Stomach (tissue), 4 donors: Measurements from ENCODE around the gene CBR4.

Source experiments
- EP300 ChIP-seq: sonication (generic); formaldehyde crosslinking; IDR thresholded peaks from one replicate; pipeline ENCODE4 v1.6.1; 2017; ENCODE audit warnings: antibody characterized with exemption
- POLR2A ChIP-seq, 4 donors: fragments of 450-650 bp; IDR thresholded peaks; one replicate each; pipeline ENCODE4 v1.6.1; 2016; ENCODE audit warnings: antibody characterized with exemption in 4 of 4, control low read depth in 2 of 4, mild to moderate bottlenecking in 1 of 4, moderate library complexity in 1 of 4
- POLR2AphosphoS5 ChIP-seq, 3 donors: sonication (generic); formaldehyde crosslinking; IDR thresholded peaks; one replicate each; pipeline ENCODE4 v1.6.1; 2016; ENCODE audit warnings: antibody characterized with exemption in 3 of 3
- TF ChIP-seq, protein P1 (sequence below), 7 experiments: fragments of 450-650 bp in 4 of 7; fragments of 200-600 bp in 3 of 7; sonication (generic) in 3 of 7; IDR thresholded peaks; one replicate each; pipeline ENCODE4 v1.5.1; 2016 to 2019; ENCODE audit warnings: antibody characterized with exemption in 7 of 7, control low read depth in 2 of 7, mild to moderate bottlenecking in 1 of 7

DNA sequence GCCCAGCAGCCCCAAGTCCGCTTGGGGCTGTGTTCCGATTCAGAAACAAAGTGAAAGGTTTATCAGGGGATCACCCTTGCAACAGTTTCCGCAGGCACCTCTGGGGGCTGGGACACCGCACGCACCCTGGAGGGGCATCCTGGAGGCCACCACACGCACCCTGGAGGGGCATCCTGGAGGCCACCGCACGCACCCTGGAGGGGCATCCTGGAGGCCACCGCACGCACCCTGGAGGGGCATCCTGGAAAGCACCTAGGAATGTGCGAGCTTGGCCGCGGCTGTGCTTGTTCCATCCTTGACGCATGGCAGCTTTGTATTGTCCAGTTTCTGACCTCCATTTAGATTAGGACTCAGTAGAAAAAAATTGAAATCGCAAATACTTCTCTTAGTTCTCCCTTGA is 21.3 kb upstream of the CBR4 start:
- TF ChIP-seq POLR2A (IDR thresholded peaks at IDR 0.05): no peak
- TF ChIP-seq, protein P1, sequence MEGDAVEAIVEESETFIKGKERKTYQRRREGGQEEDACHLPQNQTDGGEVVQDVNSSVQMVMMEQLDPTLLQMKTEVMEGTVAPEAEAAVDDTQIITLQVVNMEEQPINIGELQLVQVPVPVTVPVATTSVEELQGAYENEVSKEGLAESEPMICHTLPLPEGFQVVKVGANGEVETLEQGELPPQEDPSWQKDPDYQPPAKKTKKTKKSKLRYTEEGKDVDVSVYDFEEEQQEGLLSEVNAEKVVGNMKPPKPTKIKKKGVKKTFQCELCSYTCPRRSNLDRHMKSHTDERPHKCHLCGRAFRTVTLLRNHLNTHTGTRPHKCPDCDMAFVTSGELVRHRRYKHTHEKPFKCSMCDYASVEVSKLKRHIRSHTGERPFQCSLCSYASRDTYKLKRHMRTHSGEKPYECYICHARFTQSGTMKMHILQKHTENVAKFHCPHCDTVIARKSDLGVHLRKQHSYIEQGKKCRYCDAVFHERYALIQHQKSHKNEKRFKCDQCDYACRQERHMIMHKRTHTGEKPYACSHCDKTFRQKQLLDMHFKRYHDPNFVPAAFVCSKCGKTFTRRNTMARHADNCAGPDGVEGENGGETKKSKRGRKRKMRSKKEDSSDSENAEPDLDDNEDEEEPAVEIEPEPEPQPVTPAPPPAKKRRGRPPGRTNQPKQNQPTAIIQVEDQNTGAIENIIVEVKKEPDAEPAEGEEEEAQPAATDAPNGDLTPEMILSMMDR (IDR thresholded peaks at IDR 0.05): no peak
- TF ChIP-seq EP300: no peak
- no peak for TF ChIP-seq POLR2AphosphoS5 (IDR thresholded peaks at IDR 0.05)
